Parathyroid adenoma (tissue), 2 donors: ENCODE data around the gene RPS6KA3.

Experiments used
- H2AFZ ChIP-seq: fragments of 300-600 bp; sonication (generic); one replicate; pipeline ENCODE4 v1.7.0; 2017; ENCODE audit warnings: antibody characterized with exemption, mild to moderate bottlenecking
- H3K27ac ChIP-seq: fragments of 300-600 bp; sonication (generic); one replicate; pipeline ENCODE4 v1.7.0; 2017
- H3K27me3 ChIP-seq: fragments of 300-600 bp; sonication (generic); one replicate; pipeline ENCODE4 v1.7.0; 2017; ENCODE audit warnings: low read length; ENCODE audit not compliant: control insufficient read depth, insufficient read depth
- H3K36me3 ChIP-seq: fragments of 300-600 bp; sonication (generic); one replicate; pipeline ENCODE4 v1.7.0; 2017; ENCODE audit warnings: low read length; ENCODE audit not compliant: control insufficient read depth, insufficient read depth
- H3K4me1 ChIP-seq: fragments of 300-600 bp; sonication (generic); one replicate; pipeline ENCODE4 v1.7.0; 2017; ENCODE audit warnings: control low read depth
- H3K4me2 ChIP-seq: fragments of 300-600 bp; sonication (generic); one replicate; pipeline ENCODE4 v1.7.0; 2017; ENCODE audit warnings: low read length
- H3K4me3 ChIP-seq: fragments of 300-600 bp; sonication (generic); one replicate; pipeline ENCODE4 v1.7.0; 2017; ENCODE audit warnings: low read depth, low read length
- H3K79me2 ChIP-seq: fragments of 300-600 bp; sonication (generic); one replicate; pipeline ENCODE4 v1.7.0; 2017; ENCODE audit warnings: control low read depth
- H3K9ac ChIP-seq: fragments of 300-600 bp; sonication (generic); one replicate; pipeline ENCODE4 v1.7.0; 2017; ENCODE audit warnings: mild to moderate bottlenecking
- H3K9me3 ChIP-seq: fragments of 300-600 bp; sonication (generic); one replicate; pipeline ENCODE4 v1.7.0; 2017; ENCODE audit warnings: low read length; ENCODE audit not compliant: control insufficient read depth
- CTCF ChIP-seq: fragments of 300-600 bp; sonication (generic); IDR thresholded peaks from one replicate; pipeline ENCODE4 v1.7.0; 2017; ENCODE audit warnings: antibody characterized with exemption, mild to moderate bottlenecking
- donor health status: primary hyperparathyroidism.

The RPS6KA3 gene

DNA sequence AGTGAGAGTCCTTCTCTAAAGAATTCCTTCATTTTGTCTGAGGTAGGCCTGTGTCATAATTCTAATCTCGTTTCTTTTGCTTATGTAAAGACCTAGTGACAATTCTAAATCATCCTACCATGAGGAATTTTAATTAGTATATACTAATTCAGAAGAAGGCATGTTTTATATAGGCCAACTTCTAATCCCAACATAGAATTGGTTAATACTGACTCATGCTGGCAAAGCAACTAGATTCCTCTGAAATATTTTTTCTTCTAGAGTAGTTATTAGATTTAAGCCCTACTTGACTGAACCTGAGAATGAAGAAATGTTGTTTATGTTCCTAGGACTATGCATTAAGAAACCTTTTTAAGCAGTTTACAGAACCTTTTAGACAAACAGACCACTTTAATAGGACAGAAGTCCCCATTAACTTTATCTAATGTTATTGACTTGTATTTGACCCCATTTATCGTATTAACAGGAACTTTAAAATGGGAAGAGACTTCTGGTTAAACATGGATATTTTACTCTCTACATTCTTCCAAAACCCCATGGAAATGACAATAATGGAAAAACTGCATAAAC, 69.0 kb downstream of the RPS6KA3 start:
- H2AFZ ChIP-seq: no peak overlapping the region
- no peak overlapping the region for H3K4me2 ChIP-seq
- no peaks in the 10 kb centered on the region for H3K4me1 ChIP-seq
- no peaks in the 10 kb centered on the region for H3K79me2 ChIP-seq
- no peak for TF ChIP-seq CTCF
- no peak overlapping the region for H3K27ac ChIP-seq
- no peak overlapping the region for H3K9ac ChIP-seq
- H3K4me3 ChIP-seq: no peak overlapping the region
- no peaks in the 10 kb centered on the region for H3K36me3 ChIP-seq
- H3K9me3 ChIP-seq: no peaks in the 10 kb centered on the region
- no peaks in the 10 kb centered on the region for H3K27me3 ChIP-seq

DNA sequence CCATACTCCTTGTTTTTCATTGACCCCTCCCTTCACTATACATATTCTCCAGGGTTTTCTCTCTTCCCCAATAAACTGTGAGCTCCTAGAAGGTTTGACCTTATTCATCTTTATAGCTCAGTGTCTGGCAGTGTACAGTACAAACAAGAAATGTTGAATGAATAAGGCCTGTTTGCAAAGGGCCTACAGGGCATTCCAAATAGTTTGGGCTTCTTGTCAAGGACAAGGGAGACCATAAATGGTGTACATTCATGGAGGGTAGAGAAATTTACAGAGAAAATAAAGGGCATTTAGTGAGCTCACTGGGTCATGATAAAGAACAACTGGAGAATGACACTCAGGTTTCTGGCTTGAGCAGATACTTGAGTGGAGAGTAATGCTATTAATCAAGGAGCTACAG, 77.5 kb downstream of the RPS6KA3 start:
- no peak overlapping the region for H3K4me2 ChIP-seq
- TF ChIP-seq CTCF: no peak
- H3K36me3 ChIP-seq: no peaks in the 10 kb centered on the region
- no peak overlapping the region for H3K4me3 ChIP-seq
- H3K9ac ChIP-seq: no peak overlapping the region
- no peaks in the 10 kb centered on the region for H3K27me3 ChIP-seq
- H3K79me2 ChIP-seq: no peaks in the 10 kb centered on the region
- H3K27ac ChIP-seq: no peak overlapping the region
- H2AFZ ChIP-seq: no peak overlapping the region
- no peaks in the 10 kb centered on the region for H3K4me1 ChIP-seq
- H3K9me3 ChIP-seq: no peaks in the 10 kb centered on the region

- Histone ChIP-seq H3K9me3 (no peaks in the 10 kb centered on the region), H2AFZ (no peak overlapping the region), H3K79me2 (no peaks in the 10 kb centered on the region), H3K36me3 (no peaks in the 10 kb centered on the region), H3K27me3 (no peaks in the 10 kb centered on the region), H3K27ac (no peak overlapping the region), H3K4me1 (no peaks in the 10 kb centered on the region), H3K4me2 (no peak overlapping the region), H3K9ac (no peak overlapping the region), H3K4me3 (no peak overlapping the region)
- no peak for TF ChIP-seq CTCF
Observed at GRCh38 chrX:20181598-20182329, 84.9 kb downstream of the RPS6KA3 start.

- no peaks in the 10 kb centered on the region for H3K36me3 ChIP-seq
- H3K9me3 ChIP-seq: no peaks in the 10 kb centered on the region
- H3K9ac ChIP-seq: no peak overlapping the region
- H2AFZ ChIP-seq: no peak overlapping the region
- H3K27ac ChIP-seq: no peak overlapping the region
- no peaks in the 10 kb centered on the region for H3K4me1 ChIP-seq
- H3K27me3 ChIP-seq: no peaks in the 10 kb centered on the region
- H3K4me2 ChIP-seq: no peak overlapping the region
- TF ChIP-seq CTCF: no peak
- H3K79me2 ChIP-seq: no peaks in the 10 kb centered on the region
- no peak overlapping the region for H3K4me3 ChIP-seq
Observed at GRCh38 chrX:20177093-20177492, 89.6 kb downstream of the RPS6KA3 start.

DNA sequence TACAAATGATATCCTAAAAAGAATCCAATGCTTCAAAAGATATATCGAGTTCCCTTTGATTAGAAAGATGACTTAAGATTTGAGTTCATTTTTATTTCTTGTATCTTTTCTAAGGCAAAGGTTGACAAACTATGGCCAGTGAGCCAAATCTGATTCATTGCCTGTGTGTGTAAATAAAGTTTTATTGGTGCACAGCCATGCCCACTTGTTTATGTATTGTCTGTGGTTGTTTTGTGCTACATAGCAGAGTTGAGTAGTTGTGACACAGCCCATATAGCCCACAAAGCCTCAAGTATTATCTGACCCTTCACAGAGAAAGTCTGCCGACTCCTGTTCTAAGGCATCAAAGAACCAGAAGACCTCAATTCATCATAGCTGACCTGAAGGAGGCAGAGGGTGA, 92.9 kb downstream of the RPS6KA3 start:
- no peaks in the 10 kb centered on the region for H3K4me1 ChIP-seq
- H3K4me2 ChIP-seq: no peak overlapping the region
- no peak overlapping the region for H3K9ac ChIP-seq
- H3K9me3 ChIP-seq: no peaks in the 10 kb centered on the region
- no peak overlapping the region for H3K4me3 ChIP-seq
- no peak for TF ChIP-seq CTCF
- no peaks in the 10 kb centered on the region for H3K27me3 ChIP-seq
- no peak overlapping the region for H2AFZ ChIP-seq
- no peaks in the 10 kb centered on the region for H3K79me2 ChIP-seq
- H3K36me3 ChIP-seq: no peaks in the 10 kb centered on the region
- no peak overlapping the region for H3K27ac ChIP-seq
